Measurements from ENCODE around the gene NFKBIL1. TPM values are rescaled to one million over a fixed set of nuclear protein-coding genes. Genes with fewer than 3 reads are reported as not detected.

NFKBIL1 gene
- total RNA-seq, 1 donor from 2014 or later: 13.4 TPM

DNA sequence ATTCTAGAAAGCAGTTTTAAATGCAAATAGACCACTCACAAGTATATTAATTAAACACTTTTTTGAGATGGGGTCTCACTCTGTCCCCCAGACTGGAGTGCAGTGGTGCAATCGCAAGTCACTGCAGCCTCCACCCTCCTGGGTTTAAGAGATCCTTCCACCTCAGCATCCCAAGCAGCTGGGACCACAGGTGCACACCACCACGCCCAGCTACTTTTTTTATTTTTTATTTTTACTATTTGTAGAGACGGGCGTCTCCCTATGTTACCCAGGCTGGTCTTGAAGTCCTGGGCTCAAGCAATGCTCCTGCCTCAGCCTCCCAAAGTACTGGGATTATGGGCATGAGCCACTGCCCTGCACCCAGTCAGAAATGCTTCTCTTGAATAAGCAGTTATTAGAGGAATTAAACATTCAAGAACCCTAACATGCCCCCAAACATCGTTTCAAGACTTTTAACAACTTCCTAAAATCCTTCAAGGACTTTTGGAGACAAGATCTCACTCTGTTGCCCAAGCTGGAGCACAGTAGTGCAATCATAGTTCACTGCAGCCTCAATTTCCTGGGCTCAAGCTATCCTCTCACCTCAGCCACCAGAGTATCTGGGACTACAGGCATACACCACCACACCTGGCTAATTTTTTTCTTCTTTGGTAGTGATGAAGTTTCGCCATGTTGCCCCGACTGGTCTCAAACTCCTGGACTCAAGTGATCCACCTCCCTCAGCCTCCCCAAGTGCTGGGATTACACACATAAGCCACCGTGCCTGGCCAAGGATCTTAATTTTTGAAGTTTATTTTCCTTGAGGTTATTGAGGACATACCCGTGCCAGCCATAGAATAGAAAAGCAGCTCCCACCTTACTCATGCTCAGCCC lies 15.4 kb upstream of the NFKBIL1 start:
- DNase-seq (ENCODE audit: low spot score): no peak
- TF ChIP-seq, protein P1, sequence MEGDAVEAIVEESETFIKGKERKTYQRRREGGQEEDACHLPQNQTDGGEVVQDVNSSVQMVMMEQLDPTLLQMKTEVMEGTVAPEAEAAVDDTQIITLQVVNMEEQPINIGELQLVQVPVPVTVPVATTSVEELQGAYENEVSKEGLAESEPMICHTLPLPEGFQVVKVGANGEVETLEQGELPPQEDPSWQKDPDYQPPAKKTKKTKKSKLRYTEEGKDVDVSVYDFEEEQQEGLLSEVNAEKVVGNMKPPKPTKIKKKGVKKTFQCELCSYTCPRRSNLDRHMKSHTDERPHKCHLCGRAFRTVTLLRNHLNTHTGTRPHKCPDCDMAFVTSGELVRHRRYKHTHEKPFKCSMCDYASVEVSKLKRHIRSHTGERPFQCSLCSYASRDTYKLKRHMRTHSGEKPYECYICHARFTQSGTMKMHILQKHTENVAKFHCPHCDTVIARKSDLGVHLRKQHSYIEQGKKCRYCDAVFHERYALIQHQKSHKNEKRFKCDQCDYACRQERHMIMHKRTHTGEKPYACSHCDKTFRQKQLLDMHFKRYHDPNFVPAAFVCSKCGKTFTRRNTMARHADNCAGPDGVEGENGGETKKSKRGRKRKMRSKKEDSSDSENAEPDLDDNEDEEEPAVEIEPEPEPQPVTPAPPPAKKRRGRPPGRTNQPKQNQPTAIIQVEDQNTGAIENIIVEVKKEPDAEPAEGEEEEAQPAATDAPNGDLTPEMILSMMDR (IDR thresholded peaks at IDR 0.05; ENCODE audit: unreplicated experiment): no peak
- Mint-ChIP-seq H3K9me3 (ENCODE audit: unreplicated experiment) (no peaks in the 10 kb centered on the region), H3K27ac (ENCODE audit: unreplicated experiment) (no peak overlapping the region), H3K36me3 (ENCODE audit: low read depth, unreplicated experiment) (peaks cover 50% of the 10 kb centered on the region), H3K4me1 (ENCODE audit: unreplicated experiment) (no peaks in the 10 kb centered on the region), H3K4me3 (ENCODE audit: unreplicated experiment) (no peak overlapping the region), H3K27me3 (ENCODE audit: unreplicated experiment) (peaks cover 2% of the 10 kb centered on the region)

DNA sequence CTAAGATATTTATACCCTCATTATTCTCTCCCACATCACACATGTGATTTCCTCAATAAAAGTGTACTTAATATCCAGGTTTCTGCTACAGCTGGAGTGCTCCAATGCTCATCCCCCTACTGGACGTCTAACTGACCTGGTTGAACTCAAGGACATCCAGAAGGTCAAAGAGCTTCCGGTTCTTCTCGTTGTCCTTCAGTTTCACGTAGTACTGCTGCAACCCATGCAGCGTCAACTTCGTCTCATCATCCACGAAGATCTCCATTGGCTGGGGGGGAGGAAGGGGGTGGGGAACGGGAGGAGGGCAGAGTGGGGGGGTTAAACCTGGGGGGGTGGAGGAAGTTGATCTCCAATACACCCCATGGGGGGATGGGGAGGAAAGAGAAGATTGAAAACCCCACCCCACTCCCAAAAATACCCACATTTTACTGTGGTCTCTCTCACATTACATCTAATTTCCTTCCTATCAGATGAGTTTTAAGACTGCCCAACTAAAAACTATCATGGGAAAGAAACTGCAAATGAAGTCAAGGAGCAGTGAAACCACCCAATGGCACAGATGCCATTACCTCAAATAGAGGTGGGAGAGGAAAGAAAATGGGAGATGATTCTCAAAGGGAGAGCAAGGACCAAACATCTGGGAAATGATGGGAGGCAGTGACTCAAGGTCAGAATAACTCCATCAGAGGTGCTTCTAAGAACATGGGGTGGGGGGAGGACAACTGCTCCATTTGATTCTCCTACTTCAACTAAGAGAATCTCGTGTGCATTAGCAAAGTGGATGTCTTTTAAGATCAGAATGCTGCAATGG lies 14.6 kb upstream of the NFKBIL1 start:
- H3K9me3 Mint-ChIP-seq (ENCODE audit: unreplicated experiment): no peaks in the 10 kb centered on the region
- H3K4me3 Mint-ChIP-seq (ENCODE audit: unreplicated experiment): no peak overlapping the region
- H3K27me3 Mint-ChIP-seq (ENCODE audit: unreplicated experiment): peaks cover 2% of the 10 kb centered on the region
- TF ChIP-seq, protein P1 (IDR thresholded peaks at IDR 0.05; ENCODE audit: unreplicated experiment): no peak
- peaks cover 50% of the 10 kb centered on the region for H3K36me3 Mint-ChIP-seq (ENCODE audit: low read depth, unreplicated experiment)
- no peaks in the 10 kb centered on the region for H3K4me1 Mint-ChIP-seq (ENCODE audit: unreplicated experiment)
- H3K27ac Mint-ChIP-seq (ENCODE audit: unreplicated experiment): no peak overlapping the region
- no peak for DNase-seq (ENCODE audit: low spot score)

DNA sequence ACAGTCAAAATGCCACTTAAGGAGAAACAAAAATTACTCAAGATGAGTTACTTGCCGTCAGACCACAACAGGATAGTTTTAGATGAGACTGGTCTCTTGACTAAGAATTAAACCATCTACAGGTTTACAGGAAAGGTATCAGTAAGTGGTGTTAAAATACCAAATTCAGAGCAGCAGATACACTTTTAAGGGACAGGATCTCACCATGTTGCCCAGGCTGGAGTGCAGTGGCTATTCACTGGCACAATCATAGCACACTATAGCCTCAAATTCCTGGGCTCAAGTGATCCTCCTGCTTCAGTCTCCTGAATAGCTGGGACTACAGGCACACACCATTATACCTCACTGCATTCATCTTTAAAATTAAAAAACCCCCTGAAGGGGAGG lies 14.0 kb upstream of the NFKBIL1 start:
- H3K27ac Mint-ChIP-seq (ENCODE audit: unreplicated experiment): no peak overlapping the region
- H3K4me1 Mint-ChIP-seq (ENCODE audit: unreplicated experiment): peaks cover 1% of the 10 kb centered on the region
- no peak overlapping the region for H3K4me3 Mint-ChIP-seq (ENCODE audit: unreplicated experiment)
- TF ChIP-seq, protein P1 (IDR thresholded peaks at IDR 0.05; ENCODE audit: unreplicated experiment): no peak
- peaks cover 54% of the 10 kb centered on the region for H3K36me3 Mint-ChIP-seq (ENCODE audit: low read depth, unreplicated experiment)
- no peaks in the 10 kb centered on the region for H3K9me3 Mint-ChIP-seq (ENCODE audit: unreplicated experiment)
- no peak for DNase-seq (ENCODE audit: low spot score)
- H3K27me3 Mint-ChIP-seq (ENCODE audit: unreplicated experiment): peaks cover 2% of the 10 kb centered on the region

DNA sequence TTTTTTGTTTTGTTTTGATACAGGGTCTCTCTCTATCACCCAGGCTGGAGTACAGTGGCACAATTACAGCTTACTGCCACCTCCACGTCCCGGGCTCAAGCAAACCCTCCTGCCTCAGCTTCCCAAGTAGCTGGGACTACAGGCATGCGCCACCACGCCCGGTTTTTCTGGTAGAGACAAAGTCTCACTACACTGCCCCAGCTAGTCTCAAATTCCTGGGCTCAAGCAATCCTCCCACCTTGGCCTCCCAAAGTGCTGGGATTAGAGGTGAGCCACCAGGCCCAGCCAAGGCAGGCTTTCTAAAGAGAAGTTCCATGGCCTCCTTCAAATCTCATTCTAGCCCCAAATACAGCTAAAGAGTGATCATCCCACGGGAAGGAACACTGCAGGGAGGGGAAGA lies 13.4 kb upstream of the NFKBIL1 start:
- H3K27me3 Mint-ChIP-seq (ENCODE audit: unreplicated experiment): peaks cover 4% of the 10 kb centered on the region
- H3K4me3 Mint-ChIP-seq (ENCODE audit: unreplicated experiment): no peak overlapping the region
- peaks cover 60% of the 10 kb centered on the region for H3K36me3 Mint-ChIP-seq (ENCODE audit: low read depth, unreplicated experiment)
- H3K4me1 Mint-ChIP-seq (ENCODE audit: unreplicated experiment): peaks cover 7% of the 10 kb centered on the region
- TF ChIP-seq, protein P1 (IDR thresholded peaks at IDR 0.05; ENCODE audit: unreplicated experiment): no peak
- H3K27ac Mint-ChIP-seq (ENCODE audit: unreplicated experiment): no peak overlapping the region
- no peak for DNase-seq (ENCODE audit: low spot score)
- H3K9me3 Mint-ChIP-seq (ENCODE audit: unreplicated experiment): no peaks in the 10 kb centered on the region

All from endothelial cell (in vitro differentiated cells).